ENCODE data around the gene PRELP.

- TF ChIP-seq POLR2AphosphoS5 (IDR thresholded peaks at IDR 0.05) (no peak), CTCF (IDR thresholded peaks at IDR 0.05) (no peak)
These were observed 32.2 kb downstream of the PRELP start for GRCh38 chr1:203507759-203508158.

Measured in transverse colon (tissue), 4 donors.